ENCODE results near the gene MYCBP2. TPM values are rescaled to one million over a fixed set of nuclear protein-coding genes. Genes with fewer than 3 reads are reported as not detected.

Gene MYCBP2
- total RNA-seq, 1 experiment from 2014 or later, result 22.0 TPM

- Mint-ChIP-seq H3K4me3 (ENCODE audit: low read depth, unreplicated experiment) (no peak overlapping the region), H3K4me1 (ENCODE audit: low read depth, unreplicated experiment) (peaks cover 9% of the 10 kb centered on the region), H3K27me3 (ENCODE audit: unreplicated experiment) (no peaks in the 10 kb centered on the region), H3K27ac (ENCODE audit: unreplicated experiment) (no peak overlapping the region), H3K9me3 (ENCODE audit: low read depth, unreplicated experiment) (no peaks in the 10 kb centered on the region), H3K36me3 (ENCODE audit: insufficient read depth, unreplicated experiment) (no peaks in the 10 kb centered on the region)
- DNase-seq, result no peak
- intact Hi-C loops (cut with micrococcal nuclease; ENCODE audit: unreplicated experiment), result no loop called here
- BruUV-seq (replicated peaks), result no TSS peak
- no peak for TF ChIP-seq CTCF (IDR thresholded peaks at IDR 0.05; ENCODE audit: unreplicated experiment)
- CTCF ChIA-PET, result no interaction called here
Observed at GRCh38 chr13:77113496-77113895, 213.4 kb downstream of the MYCBP2 start.

- CTCF ChIA-PET, result no interaction called here
- Mint-ChIP-seq H3K9me3 (ENCODE audit: low read depth, unreplicated experiment) (no peaks in the 10 kb centered on the region), H3K36me3 (ENCODE audit: insufficient read depth, unreplicated experiment) (no peaks in the 10 kb centered on the region), H3K4me3 (ENCODE audit: low read depth, unreplicated experiment) (no peak overlapping the region), H3K4me1 (ENCODE audit: low read depth, unreplicated experiment) (no peaks in the 10 kb centered on the region), H3K27me3 (ENCODE audit: unreplicated experiment) (no peaks in the 10 kb centered on the region), H3K27ac (ENCODE audit: unreplicated experiment) (no peak overlapping the region)
- BruUV-seq (replicated peaks), result no TSS peak
- no peak for TF ChIP-seq CTCF (IDR thresholded peaks at IDR 0.05; ENCODE audit: unreplicated experiment)
- DNase-seq, result no peak
- intact Hi-C loops (cut with micrococcal nuclease; ENCODE audit: unreplicated experiment), result no loop called here
Observed at GRCh38 chr13:77105051-77105450, 221.8 kb downstream of the MYCBP2 start.

GRCh38 chr13:77099415-77099814 lies 227.5 kb downstream of the MYCBP2 start:
- H3K27me3 Mint-ChIP-seq (ENCODE audit: unreplicated experiment), result no peaks in the 10 kb centered on the region
- BruUV-seq (replicated peaks), result no TSS peak
- H3K4me3 Mint-ChIP-seq (ENCODE audit: low read depth, unreplicated experiment), result no peak overlapping the region
- H3K27ac Mint-ChIP-seq (ENCODE audit: unreplicated experiment), result no peak overlapping the region
- no peaks in the 10 kb centered on the region for H3K4me1 Mint-ChIP-seq (ENCODE audit: low read depth, unreplicated experiment)
- DNase-seq, result no peak
- intact Hi-C loops (cut with micrococcal nuclease; ENCODE audit: unreplicated experiment), result no loop called here
- no peaks in the 10 kb centered on the region for H3K9me3 Mint-ChIP-seq (ENCODE audit: low read depth, unreplicated experiment)
- H3K36me3 Mint-ChIP-seq (ENCODE audit: insufficient read depth, unreplicated experiment), result no peaks in the 10 kb centered on the region
- no peak for TF ChIP-seq CTCF (IDR thresholded peaks at IDR 0.05; ENCODE audit: unreplicated experiment)
- CTCF ChIA-PET, result no interaction called here

GRCh38 chr13:77095288-77095687 lies 231.6 kb downstream of the MYCBP2 start:
- no peak for TF ChIP-seq CTCF (IDR thresholded peaks at IDR 0.05; ENCODE audit: unreplicated experiment)
- intact Hi-C loops (cut with micrococcal nuclease; ENCODE audit: unreplicated experiment), result no loop called here
- H3K4me1 Mint-ChIP-seq (ENCODE audit: low read depth, unreplicated experiment), result no peaks in the 10 kb centered on the region
- no peak for DNase-seq
- H3K27ac Mint-ChIP-seq (ENCODE audit: unreplicated experiment), result no peak overlapping the region
- CTCF ChIA-PET, result no interaction called here
- no peaks in the 10 kb centered on the region for H3K9me3 Mint-ChIP-seq (ENCODE audit: low read depth, unreplicated experiment)
- H3K27me3 Mint-ChIP-seq (ENCODE audit: unreplicated experiment), result no peaks in the 10 kb centered on the region
- no peak overlapping the region for H3K4me3 Mint-ChIP-seq (ENCODE audit: low read depth, unreplicated experiment)
- H3K36me3 Mint-ChIP-seq (ENCODE audit: insufficient read depth, unreplicated experiment), result no peaks in the 10 kb centered on the region
- BruUV-seq (replicated peaks), result no TSS peak

GRCh38 chr13:77094773-77095172 lies 232.1 kb downstream of the MYCBP2 start:
- Mint-ChIP-seq H3K9me3 (ENCODE audit: low read depth, unreplicated experiment) (no peaks in the 10 kb centered on the region), H3K27me3 (ENCODE audit: unreplicated experiment) (no peaks in the 10 kb centered on the region), H3K27ac (ENCODE audit: unreplicated experiment) (no peak overlapping the region), H3K4me1 (ENCODE audit: low read depth, unreplicated experiment) (no peaks in the 10 kb centered on the region), H3K36me3 (ENCODE audit: insufficient read depth, unreplicated experiment) (no peaks in the 10 kb centered on the region), H3K4me3 (ENCODE audit: low read depth, unreplicated experiment) (no peak overlapping the region)
- no peak for TF ChIP-seq CTCF (IDR thresholded peaks at IDR 0.05; ENCODE audit: unreplicated experiment)
- DNase-seq, result no peak
- CTCF ChIA-PET, result no interaction called here
- intact Hi-C loops (cut with micrococcal nuclease; ENCODE audit: unreplicated experiment), result no loop called here
- no TSS peak for BruUV-seq (replicated peaks)

Data from Calu3 (cell line).